ENCODE results near the gene CD40.

Gene CD40

DNA sequence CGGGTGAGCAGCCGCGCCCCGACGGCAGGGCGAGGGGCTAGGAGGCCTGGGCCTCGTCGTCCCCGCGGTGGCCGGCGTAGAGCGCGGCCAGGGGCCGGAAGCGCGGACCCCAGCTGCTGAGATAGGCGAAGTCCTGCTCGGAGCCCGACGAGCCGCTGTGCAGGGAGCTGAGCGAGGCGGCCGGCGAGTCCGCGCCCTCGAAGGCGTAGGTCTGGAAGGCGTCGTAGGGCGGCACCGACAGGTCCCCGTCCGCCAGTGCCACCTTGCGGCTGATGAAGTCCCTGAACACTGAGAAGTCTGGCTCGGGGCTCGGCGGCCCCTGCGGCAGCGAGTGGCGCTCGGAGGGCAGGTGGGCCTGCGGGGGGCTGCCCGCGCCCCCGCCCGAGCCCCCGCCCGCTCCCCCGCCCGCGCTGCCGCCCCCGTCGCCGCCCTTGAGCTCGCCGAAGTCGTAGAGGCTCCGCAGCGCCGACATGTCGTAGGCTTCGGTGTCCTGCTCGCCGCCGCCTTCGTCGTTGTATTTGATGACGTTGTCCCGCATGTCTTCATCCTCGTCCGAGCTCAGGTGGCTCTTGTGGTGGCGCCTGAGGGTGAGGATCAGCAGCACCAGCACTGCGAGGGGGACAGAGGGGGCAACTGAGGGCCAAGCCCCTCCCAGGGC, 56.5 kb downstream of the CD40 start:
- TF ChIP-seq, protein P1, sequence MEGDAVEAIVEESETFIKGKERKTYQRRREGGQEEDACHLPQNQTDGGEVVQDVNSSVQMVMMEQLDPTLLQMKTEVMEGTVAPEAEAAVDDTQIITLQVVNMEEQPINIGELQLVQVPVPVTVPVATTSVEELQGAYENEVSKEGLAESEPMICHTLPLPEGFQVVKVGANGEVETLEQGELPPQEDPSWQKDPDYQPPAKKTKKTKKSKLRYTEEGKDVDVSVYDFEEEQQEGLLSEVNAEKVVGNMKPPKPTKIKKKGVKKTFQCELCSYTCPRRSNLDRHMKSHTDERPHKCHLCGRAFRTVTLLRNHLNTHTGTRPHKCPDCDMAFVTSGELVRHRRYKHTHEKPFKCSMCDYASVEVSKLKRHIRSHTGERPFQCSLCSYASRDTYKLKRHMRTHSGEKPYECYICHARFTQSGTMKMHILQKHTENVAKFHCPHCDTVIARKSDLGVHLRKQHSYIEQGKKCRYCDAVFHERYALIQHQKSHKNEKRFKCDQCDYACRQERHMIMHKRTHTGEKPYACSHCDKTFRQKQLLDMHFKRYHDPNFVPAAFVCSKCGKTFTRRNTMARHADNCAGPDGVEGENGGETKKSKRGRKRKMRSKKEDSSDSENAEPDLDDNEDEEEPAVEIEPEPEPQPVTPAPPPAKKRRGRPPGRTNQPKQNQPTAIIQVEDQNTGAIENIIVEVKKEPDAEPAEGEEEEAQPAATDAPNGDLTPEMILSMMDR (IDR thresholded peaks at IDR 0.05; ENCODE audit: low read depth, low read length), result peak; percentile 73
- DNase-seq (ENCODE audit: low read depth in 2 of 2), result peak; percentile 57 to 65
- no peak overlapping the region for H3K4me3 ChIP-seq (replicated peaks in 1 of 2; ENCODE audit: low read depth in 2 of 2, low read length in 2 of 2)

DNA sequence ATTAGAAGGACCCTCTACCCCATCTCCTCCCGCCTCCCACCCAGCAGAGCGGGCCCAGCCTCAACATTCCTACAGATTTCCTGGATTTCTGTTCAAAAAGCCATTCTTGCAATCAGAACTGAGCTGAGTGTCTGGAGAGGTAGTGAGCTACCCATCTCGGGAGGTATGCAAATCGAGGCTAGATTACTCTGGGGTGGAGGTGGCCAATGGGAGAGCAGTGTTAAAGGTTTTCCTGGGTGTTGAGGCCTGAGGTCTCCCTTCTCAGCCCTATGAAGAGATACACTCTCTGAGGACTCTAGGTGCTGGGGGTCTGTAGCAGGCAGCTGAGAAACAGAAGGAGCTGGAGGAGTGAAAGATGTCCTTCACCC, 57.0 kb downstream of the CD40 start:
- TF ChIP-seq, protein P1 (IDR thresholded peaks at IDR 0.05; ENCODE audit: low read depth, low read length), result no peak
- no peak for DNase-seq (ENCODE audit: low read depth in 2 of 2)
- no peak overlapping the region for H3K4me3 ChIP-seq (replicated peaks in 1 of 2; ENCODE audit: low read depth in 2 of 2, low read length in 2 of 2)

DNA sequence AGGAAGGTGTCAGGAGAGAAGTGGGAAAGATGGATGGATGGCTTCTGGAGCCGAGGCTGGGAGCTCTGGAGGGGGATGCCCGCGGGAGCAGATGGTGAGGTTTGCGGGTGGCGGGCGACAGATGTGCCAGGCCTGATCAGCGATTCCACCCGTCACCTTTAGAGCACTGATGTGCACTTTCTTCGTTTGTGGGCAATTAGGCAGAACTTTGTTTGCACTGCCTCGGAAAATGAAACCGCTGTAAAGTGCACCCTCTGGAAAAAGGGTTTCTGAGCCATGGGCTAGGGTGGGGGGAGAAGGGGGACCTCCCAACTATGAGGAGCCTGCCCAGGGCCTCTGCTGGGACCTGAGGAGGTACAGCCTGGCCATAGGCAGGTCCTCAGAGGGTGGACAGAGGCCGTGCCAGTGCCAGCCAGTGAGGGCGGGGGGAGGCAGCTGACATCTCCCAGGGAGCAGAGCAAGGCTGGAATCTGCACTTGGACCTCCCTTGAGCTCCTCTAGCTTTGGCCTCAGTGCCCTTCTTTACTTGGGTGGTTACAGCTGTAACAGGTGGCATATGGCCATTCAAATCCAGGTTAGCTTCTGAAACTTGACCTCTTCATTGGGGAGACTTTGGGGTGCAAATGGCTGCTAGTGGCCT, 58.7 kb downstream of the CD40 start:
- no peak overlapping the region for H3K4me3 ChIP-seq (replicated peaks in 1 of 2; ENCODE audit: low read depth in 2 of 2, low read length in 2 of 2)
- no peak for DNase-seq (ENCODE audit: low read depth in 2 of 2)
- TF ChIP-seq, protein P1 (IDR thresholded peaks at IDR 0.05; ENCODE audit: low read depth, low read length), result no peak

DNA sequence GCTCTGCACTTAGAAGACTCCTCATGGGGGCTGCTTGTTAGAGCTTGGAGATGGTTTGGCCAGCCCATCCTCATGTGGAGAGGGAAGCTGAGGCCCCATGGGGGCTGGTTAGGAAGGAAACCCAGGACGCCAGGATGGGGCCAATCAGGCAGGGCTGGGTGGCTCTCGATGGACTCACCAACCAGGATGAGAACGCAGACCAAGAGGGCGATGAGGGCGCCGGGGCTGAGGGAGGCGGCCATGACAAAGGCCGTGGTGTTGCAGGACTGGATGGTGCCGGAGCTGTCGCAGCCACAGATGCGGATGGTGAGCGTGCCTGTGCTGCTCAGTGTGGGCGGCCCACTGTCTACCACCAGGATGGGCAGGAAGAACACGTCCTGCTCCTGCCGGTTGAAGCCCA, 59.7 kb downstream of the CD40 start:
- no peak for DNase-seq (ENCODE audit: low read depth in 2 of 2)
- TF ChIP-seq, protein P1 (IDR thresholded peaks at IDR 0.05; ENCODE audit: low read depth, low read length), result no peak
- no peak overlapping the region for H3K4me3 ChIP-seq (replicated peaks in 1 of 2; ENCODE audit: low read depth in 2 of 2, low read length in 2 of 2)

DNA sequence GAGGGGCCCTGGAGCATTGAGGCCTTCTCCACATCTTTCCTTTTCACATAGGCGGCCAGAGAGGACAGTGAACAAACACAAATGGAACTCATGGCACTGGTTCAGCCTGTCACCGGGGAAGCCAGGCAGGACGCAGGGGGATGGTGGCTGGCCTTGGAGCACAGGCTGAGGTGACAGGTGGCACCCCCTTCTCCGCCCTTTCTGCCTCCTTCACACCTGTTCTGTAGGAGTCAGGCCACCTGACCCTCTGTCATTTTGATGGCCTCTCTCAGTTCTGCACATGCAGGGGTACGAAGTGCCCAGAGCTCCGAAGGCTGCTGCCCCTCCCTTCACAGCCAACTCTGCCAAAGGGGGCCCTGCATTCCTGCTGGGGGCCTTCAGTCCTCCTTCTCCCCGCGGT, 60.8 kb downstream of the CD40 start:
- no peak overlapping the region for H3K4me3 ChIP-seq (replicated peaks in 1 of 2; ENCODE audit: low read depth in 2 of 2, low read length in 2 of 2)
- TF ChIP-seq, protein P1 (IDR thresholded peaks at IDR 0.05; ENCODE audit: low read depth, low read length), result no peak
- no peak for DNase-seq (ENCODE audit: low read depth in 2 of 2)

All from cardiac fibroblast (primary cell).